Stimulated activated CD4-positive, alpha-beta T cell treated with anti-CD3 and anti-CD28 coated beads, Interleukin-2, amount 100 ng/mL, for 48 hours (primary cell): Measurements from ENCODE around the gene TEKT4.
"Not testable (repeated sequence)": the region's sequence is repeated elsewhere in the genome, so short reads cannot be mapped to it uniquely, and the experiment has no call there.

ENCODE experiments used
- DNase-seq, 2 donors: peaks; one replicate each; pipeline ENCODE4 v3.0.0-alpha.2; 2020

Gene TEKT4

DNA sequence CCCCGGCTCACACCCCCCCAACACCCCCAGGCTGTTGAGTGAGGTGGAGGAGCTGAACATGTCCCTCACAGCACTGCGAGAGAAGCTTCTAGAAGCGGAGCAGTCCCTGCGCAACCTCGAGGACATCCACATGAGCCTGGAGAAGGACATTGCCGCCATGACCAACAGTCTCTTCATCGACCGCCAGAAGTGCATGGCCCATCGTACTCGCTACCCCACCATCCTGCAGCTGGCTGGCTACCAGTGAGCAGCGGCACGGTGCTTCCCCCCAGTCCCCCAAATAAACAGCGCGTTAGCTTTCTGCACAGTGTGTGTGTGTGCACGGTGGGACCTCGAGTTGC, 5.3 kb downstream of the TEKT4 start:
- no peak for DNase-seq

DNA sequence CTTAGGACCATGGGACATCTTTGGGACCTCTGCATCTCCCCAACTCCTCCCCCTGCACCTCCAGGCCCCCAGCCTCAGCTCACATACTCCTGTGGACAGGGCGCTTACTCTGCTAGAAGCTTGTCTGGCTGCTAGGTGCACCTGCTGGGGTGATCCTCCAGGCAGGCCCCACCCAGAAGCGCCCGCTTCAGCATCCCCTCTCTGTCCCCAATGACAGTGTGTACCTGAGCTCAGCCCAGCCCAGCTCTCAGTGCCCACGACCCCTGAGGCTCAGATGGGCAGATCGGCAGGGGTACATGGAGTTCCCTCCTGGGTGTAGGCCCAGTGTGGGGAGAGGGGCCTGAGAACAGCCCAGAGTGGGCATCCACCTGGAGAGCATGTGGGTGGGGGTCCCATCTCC, 5.9 kb downstream of the TEKT4 start:
- no peak for DNase-seq

DNA sequence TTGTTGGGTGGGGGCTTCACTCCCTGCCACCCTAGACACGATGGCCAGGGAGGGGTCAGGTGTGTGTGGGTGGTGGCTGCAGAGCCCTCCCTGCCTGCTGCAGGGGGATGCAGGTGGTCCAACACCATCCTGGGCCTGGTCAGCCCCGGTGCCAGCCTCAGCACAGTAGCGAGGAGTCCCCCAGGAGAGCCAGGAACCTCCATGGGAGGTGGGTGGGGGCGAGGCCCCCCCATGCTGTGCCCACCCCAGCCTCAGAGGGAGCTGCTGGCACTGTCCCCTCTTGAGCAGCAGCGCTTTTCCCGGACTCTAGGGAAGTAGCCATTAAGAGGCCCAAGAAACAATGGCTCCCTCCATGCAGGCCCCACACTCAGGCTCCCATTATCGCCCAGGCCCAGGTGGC, 7.3 kb downstream of the TEKT4 start:
- DNase-seq, result not testable (repeated sequence)

DNA sequence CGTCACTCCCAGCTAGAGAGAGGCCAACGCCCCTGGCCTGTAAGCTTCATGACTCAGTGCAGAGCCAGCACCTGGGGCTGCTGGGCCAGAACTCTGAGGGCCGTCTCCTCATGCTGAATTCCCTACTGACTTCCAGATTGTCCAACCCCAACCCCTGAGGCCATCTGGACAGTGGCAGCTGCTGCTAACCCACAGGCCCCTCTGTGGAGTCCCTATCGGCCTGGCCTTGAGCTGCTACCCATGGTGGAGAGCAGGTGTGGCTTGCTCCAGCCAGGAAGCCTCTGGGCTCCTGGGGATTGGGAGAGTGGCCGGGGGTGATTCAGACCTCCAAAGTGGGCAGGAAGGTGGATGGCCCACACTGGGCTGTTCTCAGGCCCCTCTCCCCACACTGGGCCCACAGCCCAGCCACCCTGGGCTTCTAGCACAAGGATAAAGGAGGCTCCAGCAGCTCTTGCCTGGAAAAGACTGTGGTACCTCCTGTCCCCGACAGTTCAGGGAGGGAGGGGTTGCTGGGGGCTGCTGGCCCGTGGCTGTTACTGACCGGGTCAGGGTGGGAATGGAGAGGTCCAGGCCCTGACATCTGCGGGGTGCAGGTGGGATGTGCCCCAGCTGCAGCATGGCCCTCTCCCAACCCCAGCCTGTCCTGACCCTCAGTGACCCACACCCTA, 8.2 kb downstream of the TEKT4 start:
- no peak for DNase-seq

DNA sequence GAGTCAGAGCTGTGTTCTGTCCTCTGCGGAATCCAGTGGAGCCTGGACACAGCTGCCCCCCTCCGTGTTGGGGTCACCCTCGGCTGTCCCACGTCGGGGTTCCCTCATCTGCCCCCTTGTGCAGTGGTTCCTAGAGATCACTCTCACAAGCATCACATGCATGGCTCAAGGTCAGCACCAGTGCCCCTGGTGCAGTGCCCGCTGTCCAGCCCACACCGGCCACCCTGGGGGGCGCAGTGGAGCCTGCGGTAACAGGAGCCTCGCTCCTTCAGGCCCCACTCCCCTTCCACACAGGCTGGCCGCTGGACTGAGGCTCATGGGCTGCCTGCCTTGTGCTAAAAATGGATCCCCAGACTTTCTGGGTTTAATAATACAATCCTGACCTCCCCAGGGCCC, 8.8 kb downstream of the TEKT4 start:
- no peak for DNase-seq

DNA sequence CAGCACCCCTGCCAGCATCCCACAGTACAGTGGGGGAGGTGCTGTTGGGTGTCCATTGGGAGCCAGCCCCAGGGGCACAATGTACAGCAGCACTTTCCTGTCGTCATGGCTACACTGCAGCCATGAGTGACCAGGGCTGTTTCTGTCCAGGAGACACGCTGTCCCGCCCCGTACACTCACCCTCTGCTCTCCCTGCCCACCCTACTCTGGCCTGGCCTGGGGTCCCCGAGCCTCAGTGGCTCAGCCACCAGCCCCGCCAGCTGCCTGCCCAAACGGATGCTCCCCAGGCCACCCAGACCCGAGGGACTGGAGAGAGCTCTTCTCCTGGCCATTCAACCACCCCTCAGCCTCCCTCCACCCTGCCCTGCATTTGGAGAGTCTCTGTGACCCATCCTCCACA, 9.3 kb downstream of the TEKT4 start:
- no peak for DNase-seq

DNA sequence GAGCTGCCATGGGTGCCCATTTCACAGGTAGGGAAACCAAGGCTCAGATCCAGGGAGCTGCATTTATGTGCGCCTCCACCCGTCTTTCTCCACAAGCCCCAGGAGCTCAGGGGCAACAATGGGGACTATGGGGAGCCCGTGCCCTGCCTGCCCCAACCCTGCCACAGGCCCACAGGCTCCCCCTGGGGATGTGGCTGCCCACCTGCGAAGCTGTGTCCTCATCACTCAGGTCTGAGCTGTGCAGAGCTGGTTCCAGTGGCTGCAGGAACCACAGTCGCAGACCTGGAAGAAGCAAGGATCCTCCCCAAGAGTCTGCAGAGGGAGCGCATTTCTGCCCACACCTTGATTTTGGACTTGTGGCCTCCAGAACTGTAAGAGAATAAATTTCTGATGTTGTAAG, 9.8 kb downstream of the TEKT4 start:
- DNase-seq, result no peak

DNA sequence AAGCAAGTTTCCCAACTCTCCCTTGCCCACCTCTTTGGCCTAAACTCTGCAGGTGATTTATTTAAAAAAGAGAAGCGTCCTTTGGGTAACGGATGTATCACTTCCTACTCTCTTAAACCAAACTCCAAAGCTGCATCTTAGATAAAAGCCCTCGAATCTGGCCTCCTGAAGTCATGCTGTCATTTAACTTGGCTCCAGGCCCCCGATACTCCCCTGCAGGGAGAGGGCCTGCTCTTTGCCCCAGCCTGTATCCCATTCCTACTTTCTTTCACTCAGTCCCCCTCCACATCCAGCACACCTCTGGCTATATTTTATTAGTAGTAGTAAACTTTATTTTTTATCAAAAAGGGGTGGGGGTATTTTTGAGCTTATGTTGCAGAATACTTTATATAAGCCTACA, 19.0 kb downstream of the TEKT4 start:
- no peak for DNase-seq

DNA sequence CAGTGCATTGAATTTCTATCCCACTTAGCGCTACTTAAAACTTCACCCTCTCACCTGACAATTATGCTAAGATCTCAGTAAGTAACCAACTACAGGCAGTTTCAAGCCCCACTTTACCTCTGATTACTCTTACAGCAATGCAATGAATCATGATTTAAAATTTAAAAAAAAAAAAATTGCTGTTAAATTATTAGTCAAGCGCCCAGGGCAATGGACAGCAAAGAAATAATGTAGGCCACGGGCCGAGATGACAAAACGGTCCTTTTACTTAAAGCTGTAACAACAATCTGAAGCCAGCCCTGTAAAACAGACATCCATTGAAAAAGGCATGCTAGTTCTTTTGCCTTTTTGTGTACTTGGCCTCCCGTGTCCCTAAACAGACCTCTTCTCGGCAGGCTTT, 24.0 kb downstream of the TEKT4 start:
- not testable (repeated sequence) for DNase-seq

DNA sequence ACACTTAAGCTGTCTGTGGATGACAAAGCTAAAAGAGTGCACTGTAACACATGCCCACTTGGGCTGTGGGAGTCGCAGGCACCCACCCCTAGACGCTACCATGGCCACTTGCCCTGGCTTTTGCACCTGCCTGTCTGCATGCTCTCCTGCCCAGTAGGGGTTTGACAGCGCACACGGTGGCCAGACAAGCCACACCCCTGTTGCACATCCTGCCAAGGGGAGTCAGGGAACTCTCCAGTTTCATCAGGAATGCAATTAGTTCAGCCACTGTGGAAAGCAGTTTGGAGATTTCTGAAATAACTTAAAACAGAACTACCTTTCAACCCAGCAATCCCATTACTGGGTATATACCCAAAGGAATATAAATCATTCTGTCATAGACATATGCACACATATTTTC, 35.7 kb downstream of the TEKT4 start:
- DNase-seq, result not testable (repeated sequence)

DNA sequence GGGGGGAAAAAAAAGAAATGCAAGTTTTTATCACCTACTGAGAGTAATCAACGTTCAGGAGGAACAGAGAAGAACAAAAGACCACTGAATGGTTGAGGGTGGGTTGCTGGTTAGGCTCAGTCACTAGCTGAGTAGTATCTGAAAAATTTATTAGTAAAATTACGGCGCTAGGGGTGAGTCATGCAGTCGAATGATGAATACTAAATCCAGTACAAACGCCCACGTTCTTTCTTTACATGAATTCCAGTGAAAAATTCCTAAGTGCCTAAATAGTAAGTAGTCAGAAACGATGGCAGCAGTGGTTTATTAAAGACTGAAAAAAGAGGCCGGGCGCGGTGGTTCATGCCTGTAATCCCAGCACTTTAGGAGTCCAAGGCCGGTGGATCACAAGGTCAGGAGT, 52.0 kb downstream of the TEKT4 start:
- no peak for DNase-seq

DNA sequence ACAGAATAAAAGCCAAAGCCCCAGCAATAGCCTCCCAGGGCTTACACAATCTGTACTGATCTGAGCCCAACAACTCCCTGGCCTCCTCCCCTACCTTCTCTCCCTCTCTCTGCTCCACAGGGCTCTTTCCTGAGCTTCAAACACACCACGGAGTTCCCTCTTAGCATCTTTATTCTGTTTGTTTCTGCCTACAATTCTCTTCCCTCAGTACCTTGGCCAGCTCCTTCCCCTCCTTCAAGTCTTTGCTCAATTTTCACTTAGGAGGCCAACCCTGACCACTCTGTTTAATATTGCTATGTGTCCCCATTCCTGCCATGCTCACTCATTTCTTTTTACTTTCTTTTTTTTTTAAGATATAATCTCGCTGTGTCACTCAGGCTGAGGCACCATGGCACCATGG, 53.8 kb downstream of the TEKT4 start:
- not testable (repeated sequence) for DNase-seq
